Measurements from ENCODE around the gene COL5A2. TPM values are rescaled to one million over a fixed set of nuclear protein-coding genes. Genes with fewer than 3 reads are reported as not detected.

The COL5A2 gene
- total RNA-seq, 1 experiment from 2014 or later, result 0.67 TPM

DNA sequence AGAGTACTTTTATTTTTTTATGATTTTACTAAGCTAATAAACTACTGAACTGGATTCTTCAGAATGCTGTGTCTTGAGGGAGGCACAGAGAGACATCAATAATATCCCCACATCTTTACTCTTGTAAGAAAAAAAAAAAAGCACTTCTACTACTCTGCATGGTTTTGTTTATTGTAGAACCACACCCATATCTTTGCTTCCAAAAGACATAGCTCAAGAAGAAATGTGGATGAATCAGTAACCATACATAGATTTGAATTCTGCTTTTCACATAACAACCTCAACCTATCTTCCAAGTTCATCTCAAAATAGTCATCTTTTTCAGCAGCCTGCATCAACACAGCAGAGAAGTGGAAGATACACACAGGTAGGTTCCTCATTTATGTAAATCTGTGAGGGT lies 12.2 kb upstream of the COL5A2 start:
- H3K9ac ChIP-seq (ENCODE audit: low read length), result no peak overlapping the region
- no peaks in the 10 kb centered on the region; the same call in 1 of the 2 replicates for H3K9me2 ChIP-seq (replicated peaks; ENCODE audit: insufficient read depth, low read length)
- H3K4me1 ChIP-seq (ENCODE audit: low read length), result no peaks in the 10 kb centered on the region
- DNase-seq, result no peak
- H3K36me3 ChIP-seq (ENCODE audit: insufficient read depth, low read length), result no peaks in the 10 kb centered on the region
- no peaks in the 10 kb centered on the region for H3K9me3 ChIP-seq (ENCODE audit: low read length)
- H3K79me2 ChIP-seq (ENCODE audit: low read length), result no peaks in the 10 kb centered on the region
- H3K27me3 ChIP-seq (ENCODE audit: low read length), result no peaks in the 10 kb centered on the region
- H3K4me2 ChIP-seq (ENCODE audit: low read depth, low read length, poor library complexity, severe bottlenecking), result no peak overlapping the region
- H3K27ac ChIP-seq (ENCODE audit: low read length), result no peak overlapping the region
- H4K20me1 ChIP-seq (ENCODE audit: insufficient read depth, low read depth, low read length), result no peaks in the 10 kb centered on the region
- no peak overlapping the region for H3K4me3 ChIP-seq (ENCODE audit: low read length)
- no peak overlapping the region for H2AFZ ChIP-seq (ENCODE audit: low read length)

DNA sequence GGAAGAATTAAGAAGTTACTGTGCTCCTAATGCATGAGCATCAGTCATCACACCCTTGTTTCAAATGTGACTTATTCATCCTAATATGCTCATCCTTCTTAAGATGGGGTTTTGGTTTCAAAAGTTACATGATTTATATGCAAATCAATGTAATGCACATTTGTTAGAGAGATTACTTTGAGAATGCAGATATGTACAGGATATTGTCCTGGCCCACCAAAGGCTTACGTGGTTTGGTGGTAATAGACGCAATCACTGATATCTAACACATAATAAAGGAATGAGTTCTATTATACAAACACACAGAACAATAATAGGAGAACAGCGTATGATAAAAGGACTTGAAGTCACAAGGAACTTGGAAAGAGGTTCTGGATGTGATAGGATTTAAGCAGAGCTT lies 11.1 kb upstream of the COL5A2 start:
- Histone ChIP-seq H3K9ac (ENCODE audit: low read length) (no peak overlapping the region), H4K20me1 (ENCODE audit: insufficient read depth, low read depth, low read length) (no peaks in the 10 kb centered on the region), H3K27me3 (ENCODE audit: low read length) (no peaks in the 10 kb centered on the region), H3K4me2 (ENCODE audit: low read depth, low read length, poor library complexity, severe bottlenecking) (no peak overlapping the region), H3K4me3 (ENCODE audit: low read length) (no peak overlapping the region), H3K36me3 (ENCODE audit: insufficient read depth, low read length) (no peaks in the 10 kb centered on the region), H3K4me1 (ENCODE audit: low read length) (no peaks in the 10 kb centered on the region), H3K79me2 (ENCODE audit: low read length) (no peaks in the 10 kb centered on the region), H3K9me3 (ENCODE audit: low read length) (no peaks in the 10 kb centered on the region), H3K9me2 (replicated peaks; ENCODE audit: insufficient read depth, low read length) (no peaks in the 10 kb centered on the region; the same call in 1 of the 2 replicates), H3K27ac (ENCODE audit: low read length) (no peak overlapping the region), H2AFZ (ENCODE audit: low read length) (no peak overlapping the region)
- DNase-seq, result no peak

DNA sequence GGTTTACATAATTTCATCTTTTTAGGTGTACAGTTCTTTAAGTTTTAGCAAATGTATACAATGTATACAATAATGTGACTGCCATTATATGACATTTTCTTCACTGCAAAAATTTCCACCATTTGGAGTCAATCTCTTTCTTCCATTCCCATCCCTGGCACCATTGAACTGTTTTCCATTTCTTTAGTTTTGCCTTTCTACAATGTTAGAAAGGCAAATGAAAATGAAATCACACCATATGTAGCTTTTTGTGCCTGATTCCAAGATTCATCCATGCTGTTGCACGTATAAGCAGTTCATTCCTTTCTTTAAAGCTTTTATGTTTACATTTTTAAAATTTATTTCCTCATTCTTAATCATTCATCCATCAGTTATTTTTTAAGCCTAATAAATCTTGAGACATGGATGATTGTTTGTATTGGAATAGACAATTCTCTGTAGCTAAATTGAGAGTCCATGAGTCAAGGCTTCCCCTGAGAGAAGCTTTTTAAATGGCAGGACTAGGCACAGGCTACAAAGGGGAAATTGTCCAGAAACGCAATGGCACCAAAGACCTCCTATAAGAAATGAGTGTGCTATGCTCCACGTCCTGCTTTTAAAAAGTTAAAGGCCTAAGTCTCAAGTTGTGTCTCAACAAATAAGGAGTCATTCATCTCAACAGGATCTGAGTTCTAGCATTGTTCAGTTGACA lies 8.7 kb upstream of the COL5A2 start:
- Histone ChIP-seq H3K9ac (ENCODE audit: low read length) (no peak overlapping the region), H3K4me2 (ENCODE audit: low read depth, low read length, poor library complexity, severe bottlenecking) (no peak overlapping the region), H3K4me1 (ENCODE audit: low read length) (no peaks in the 10 kb centered on the region), H3K9me3 (ENCODE audit: low read length) (no peaks in the 10 kb centered on the region), H3K36me3 (ENCODE audit: insufficient read depth, low read length) (no peaks in the 10 kb centered on the region), H2AFZ (ENCODE audit: low read length) (no peak overlapping the region), H4K20me1 (ENCODE audit: insufficient read depth, low read depth, low read length) (no peaks in the 10 kb centered on the region), H3K9me2 (replicated peaks; ENCODE audit: insufficient read depth, low read length) (no peaks in the 10 kb centered on the region; the same call in 1 of the 2 replicates), H3K27ac (ENCODE audit: low read length) (no peak overlapping the region), H3K27me3 (ENCODE audit: low read length) (no peaks in the 10 kb centered on the region), H3K4me3 (ENCODE audit: low read length) (no peak overlapping the region), H3K79me2 (ENCODE audit: low read length) (no peaks in the 10 kb centered on the region)
- no peak for DNase-seq

DNA sequence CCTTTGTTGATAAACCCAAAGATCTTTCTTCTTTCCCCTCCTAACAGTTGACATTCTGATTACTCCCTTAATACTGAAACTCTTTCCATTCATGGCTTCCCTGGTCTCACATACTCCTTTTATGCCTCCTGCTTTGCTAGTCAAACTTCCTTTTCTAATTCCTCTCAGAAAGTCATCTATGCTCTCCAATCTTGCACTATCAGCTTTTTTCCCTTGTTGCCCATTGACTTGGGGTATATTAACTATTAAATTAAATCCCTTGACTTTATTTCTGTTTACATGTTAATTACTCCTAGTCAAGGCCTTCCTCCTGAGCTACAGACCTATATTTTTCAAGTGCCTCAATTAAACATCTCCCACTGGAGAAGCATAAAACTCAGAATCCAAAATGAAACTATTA lies 3.6 kb upstream of the COL5A2 start:
- no peak for DNase-seq

DNA sequence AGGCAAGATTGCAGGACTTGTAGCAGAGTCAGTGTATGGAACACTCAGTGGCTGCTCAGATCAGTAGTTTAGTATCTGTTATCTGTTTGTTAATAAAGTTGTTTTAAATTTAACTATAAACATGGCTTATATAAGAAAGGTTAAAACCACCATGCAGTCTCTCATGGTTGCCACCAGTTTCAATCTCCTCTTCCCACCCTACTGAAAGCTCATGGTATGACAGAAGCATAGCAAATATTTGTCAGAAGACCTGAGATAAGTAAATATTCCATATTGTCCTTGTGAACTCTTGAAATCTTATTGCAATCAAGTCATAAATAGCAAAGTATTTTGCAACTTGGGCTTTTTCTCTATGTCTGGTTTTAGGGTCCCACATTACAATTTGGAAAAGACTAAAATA lies 2.1 kb upstream of the COL5A2 start:
- no peaks in the 10 kb centered on the region for H4K20me1 ChIP-seq (ENCODE audit: insufficient read depth, low read depth, low read length)
- no peak overlapping the region for H3K9ac ChIP-seq (ENCODE audit: low read length)
- no peaks in the 10 kb centered on the region for H3K4me1 ChIP-seq (ENCODE audit: low read length)
- no peak overlapping the region for H3K4me2 ChIP-seq (ENCODE audit: low read depth, low read length, poor library complexity, severe bottlenecking)
- H3K27ac ChIP-seq (ENCODE audit: low read length), result no peak overlapping the region
- no peak for DNase-seq
- H3K79me2 ChIP-seq (ENCODE audit: low read length), result no peaks in the 10 kb centered on the region
- H3K9me2 ChIP-seq (replicated peaks; ENCODE audit: insufficient read depth, low read length), result no peaks in the 10 kb centered on the region
- no peaks in the 10 kb centered on the region for H3K9me3 ChIP-seq (ENCODE audit: low read length)
- no peak overlapping the region for H2AFZ ChIP-seq (ENCODE audit: low read length)
- no peak overlapping the region for H3K4me3 ChIP-seq (ENCODE audit: low read length)
- no peaks in the 10 kb centered on the region for H3K36me3 ChIP-seq (ENCODE audit: insufficient read depth, low read length)
- H3K27me3 ChIP-seq (ENCODE audit: low read length), result no peaks in the 10 kb centered on the region

More for the DNA sequence above, 3.6 kb upstream of the COL5A2 start:
- Histone ChIP-seq H4K20me1 (ENCODE audit: insufficient read depth, low read depth, low read length) (no peaks in the 10 kb centered on the region), H3K4me2 (ENCODE audit: low read depth, low read length, poor library complexity, severe bottlenecking) (no peak overlapping the region), H3K27me3 (ENCODE audit: low read length) (no peaks in the 10 kb centered on the region), H3K9ac (ENCODE audit: low read length) (no peak overlapping the region), H3K79me2 (ENCODE audit: low read length) (no peaks in the 10 kb centered on the region), H3K4me1 (ENCODE audit: low read length) (no peaks in the 10 kb centered on the region), H3K9me2 (replicated peaks; ENCODE audit: insufficient read depth, low read length) (no peaks in the 10 kb centered on the region; the same call in 1 of the 2 replicates), H2AFZ (ENCODE audit: low read length) (no peak overlapping the region), H3K9me3 (ENCODE audit: low read length) (no peaks in the 10 kb centered on the region), H3K4me3 (ENCODE audit: low read length) (no peak overlapping the region), H3K27ac (ENCODE audit: low read length) (no peak overlapping the region), H3K36me3 (ENCODE audit: insufficient read depth, low read length) (no peaks in the 10 kb centered on the region)

DNA sequence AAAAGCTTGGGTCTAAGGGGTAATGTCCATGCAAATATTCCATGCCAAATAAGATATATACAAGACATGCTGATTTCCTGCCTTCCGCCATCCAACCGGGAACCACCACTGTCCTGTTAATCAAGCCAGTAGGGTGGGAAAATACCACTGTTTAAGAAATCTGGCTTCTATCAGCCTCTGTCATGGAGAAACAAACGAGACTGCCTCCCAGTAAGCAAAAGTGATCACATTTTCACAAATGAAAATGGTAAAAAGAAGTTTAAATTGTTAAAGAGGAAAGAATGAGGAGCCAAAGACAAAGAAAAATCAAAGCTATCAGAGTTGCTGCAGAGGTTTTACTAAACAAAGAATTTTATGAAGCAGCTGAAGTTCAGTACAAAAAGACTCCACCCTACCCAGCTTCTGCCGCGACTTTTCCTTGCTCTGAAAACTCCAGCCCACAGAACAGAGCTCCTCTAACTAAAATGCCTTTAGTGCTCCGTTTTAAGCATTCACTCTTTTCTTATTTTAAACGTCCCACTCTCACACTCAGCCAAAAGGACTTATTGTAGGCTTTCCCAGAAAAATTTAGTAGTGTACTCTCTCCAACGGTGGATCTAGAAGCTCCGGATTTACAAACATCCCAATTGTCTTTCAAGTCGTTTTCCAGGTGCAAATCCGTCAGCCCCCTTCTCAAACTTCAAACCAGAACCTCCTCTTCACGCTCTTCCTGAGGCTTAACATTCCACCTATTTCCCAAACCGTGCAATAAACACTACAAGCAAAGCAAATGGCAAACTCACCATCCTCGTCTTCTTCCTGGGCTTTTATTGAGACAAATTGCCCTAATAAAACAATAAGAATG lies 613 bp downstream of the COL5A2 start:
- no peak overlapping the region for H2AFZ ChIP-seq (ENCODE audit: low read length)
- no peak for DNase-seq
- H3K9me2 ChIP-seq (replicated peaks; ENCODE audit: insufficient read depth, low read length), result no peaks in the 10 kb centered on the region
- H3K4me1 ChIP-seq (ENCODE audit: low read length), result no peaks in the 10 kb centered on the region
- no peaks in the 10 kb centered on the region for H3K27me3 ChIP-seq (ENCODE audit: low read length)
- H3K9ac ChIP-seq (ENCODE audit: low read length), result no peak overlapping the region
- H3K9me3 ChIP-seq (ENCODE audit: low read length), result no peaks in the 10 kb centered on the region
- H3K4me3 ChIP-seq (ENCODE audit: low read length), result no peak overlapping the region
- H4K20me1 ChIP-seq (ENCODE audit: insufficient read depth, low read depth, low read length), result no peaks in the 10 kb centered on the region
- no peak overlapping the region for H3K27ac ChIP-seq (ENCODE audit: low read length)
- no peak overlapping the region for H3K4me2 ChIP-seq (ENCODE audit: low read depth, low read length, poor library complexity, severe bottlenecking)
- no peaks in the 10 kb centered on the region for H3K79me2 ChIP-seq (ENCODE audit: low read length)
- no peaks in the 10 kb centered on the region for H3K36me3 ChIP-seq (ENCODE audit: insufficient read depth, low read length)

DNA sequence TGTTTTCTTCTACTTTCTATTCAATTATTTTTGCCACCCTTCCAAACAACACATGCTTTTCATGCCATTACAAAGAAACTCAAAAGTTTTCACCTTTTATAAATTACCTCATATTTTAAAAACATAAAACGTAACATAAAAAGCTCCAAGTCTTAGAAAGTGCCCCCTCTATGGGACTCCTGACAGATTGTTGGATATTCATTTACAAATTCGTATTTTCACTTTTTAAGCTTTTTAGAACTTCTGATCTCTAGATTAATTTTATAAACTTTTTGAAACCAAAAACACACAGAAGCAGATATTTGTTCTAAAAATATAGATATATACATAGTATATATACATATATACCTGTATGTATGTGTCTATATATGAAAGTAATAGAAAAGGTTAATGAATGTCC lies 1.5 kb downstream of the COL5A2 start:
- H3K4me2 ChIP-seq (ENCODE audit: low read depth, low read length, poor library complexity, severe bottlenecking), result no peak overlapping the region
- no peaks in the 10 kb centered on the region for H3K4me1 ChIP-seq (ENCODE audit: low read length)
- H3K27ac ChIP-seq (ENCODE audit: low read length), result no peak overlapping the region
- H4K20me1 ChIP-seq (ENCODE audit: insufficient read depth, low read depth, low read length), result no peaks in the 10 kb centered on the region
- no peak overlapping the region for H3K9ac ChIP-seq (ENCODE audit: low read length)
- no peak for DNase-seq
- H3K4me3 ChIP-seq (ENCODE audit: low read length), result no peak overlapping the region
- no peaks in the 10 kb centered on the region for H3K9me2 ChIP-seq (replicated peaks; ENCODE audit: insufficient read depth, low read length)
- H3K36me3 ChIP-seq (ENCODE audit: insufficient read depth, low read length), result no peaks in the 10 kb centered on the region
- no peaks in the 10 kb centered on the region for H3K27me3 ChIP-seq (ENCODE audit: low read length)
- no peaks in the 10 kb centered on the region for H3K79me2 ChIP-seq (ENCODE audit: low read length)
- no peaks in the 10 kb centered on the region for H3K9me3 ChIP-seq (ENCODE audit: low read length)
- H2AFZ ChIP-seq (ENCODE audit: low read length), result no peak overlapping the region

DNA sequence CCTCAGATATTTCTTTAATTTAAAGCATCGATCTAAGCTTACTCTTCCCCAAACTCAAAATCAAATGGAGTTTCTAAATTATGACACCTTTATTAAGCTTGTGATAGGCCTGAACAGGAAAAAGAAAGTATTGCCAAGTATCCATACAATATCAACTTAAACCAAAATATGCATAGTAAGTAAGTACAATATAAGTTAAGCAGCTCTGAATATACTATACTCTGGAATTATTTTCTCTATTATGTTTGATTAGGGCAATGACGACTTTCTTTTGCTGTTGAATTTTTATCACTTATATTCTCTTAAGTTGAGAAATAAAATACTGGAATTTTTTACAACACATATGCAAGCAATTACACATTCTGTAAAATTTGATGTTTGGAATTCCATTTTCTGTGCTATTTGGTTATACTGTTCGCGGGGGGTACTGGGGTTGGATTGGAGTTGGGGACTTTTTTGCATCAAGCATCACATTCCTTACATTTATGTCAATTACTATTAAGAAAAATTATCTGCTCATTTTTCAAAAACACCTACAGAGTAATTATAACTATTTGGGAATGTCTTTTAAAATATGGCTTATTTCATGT lies 2.2 kb downstream of the COL5A2 start:
- Histone ChIP-seq H3K9ac (ENCODE audit: low read length) (no peak overlapping the region), H3K27me3 (ENCODE audit: low read length) (no peaks in the 10 kb centered on the region), H2AFZ (ENCODE audit: low read length) (no peak overlapping the region), H3K4me1 (ENCODE audit: low read length) (no peaks in the 10 kb centered on the region), H3K36me3 (ENCODE audit: insufficient read depth, low read length) (no peaks in the 10 kb centered on the region), H3K27ac (ENCODE audit: low read length) (no peak overlapping the region), H3K9me3 (ENCODE audit: low read length) (no peaks in the 10 kb centered on the region), H3K9me2 (replicated peaks; ENCODE audit: insufficient read depth, low read length) (no peaks in the 10 kb centered on the region), H3K4me2 (ENCODE audit: low read depth, low read length, poor library complexity, severe bottlenecking) (no peak overlapping the region), H3K79me2 (ENCODE audit: low read length) (no peaks in the 10 kb centered on the region), H4K20me1 (ENCODE audit: insufficient read depth, low read depth, low read length) (no peaks in the 10 kb centered on the region), H3K4me3 (ENCODE audit: low read length) (no peak overlapping the region)
- DNase-seq, result no peak
